GM12892 (cell line): ENCODE measurements around the gene BICC1.

Experiments
- POLR2A ChIP-seq: IDR thresholded peaks from 2 replicates; pipeline ENCODE4 v1.6.1; 2011; ENCODE audit warnings: low read depth, low read length, control low read depth
- POLR2AphosphoS5 ChIP-seq: IDR thresholded peaks from 2 replicates; pipeline ENCODE4 v1.6.1; 2011; ENCODE audit warnings: low read depth, low read length, control low read depth

DNA sequence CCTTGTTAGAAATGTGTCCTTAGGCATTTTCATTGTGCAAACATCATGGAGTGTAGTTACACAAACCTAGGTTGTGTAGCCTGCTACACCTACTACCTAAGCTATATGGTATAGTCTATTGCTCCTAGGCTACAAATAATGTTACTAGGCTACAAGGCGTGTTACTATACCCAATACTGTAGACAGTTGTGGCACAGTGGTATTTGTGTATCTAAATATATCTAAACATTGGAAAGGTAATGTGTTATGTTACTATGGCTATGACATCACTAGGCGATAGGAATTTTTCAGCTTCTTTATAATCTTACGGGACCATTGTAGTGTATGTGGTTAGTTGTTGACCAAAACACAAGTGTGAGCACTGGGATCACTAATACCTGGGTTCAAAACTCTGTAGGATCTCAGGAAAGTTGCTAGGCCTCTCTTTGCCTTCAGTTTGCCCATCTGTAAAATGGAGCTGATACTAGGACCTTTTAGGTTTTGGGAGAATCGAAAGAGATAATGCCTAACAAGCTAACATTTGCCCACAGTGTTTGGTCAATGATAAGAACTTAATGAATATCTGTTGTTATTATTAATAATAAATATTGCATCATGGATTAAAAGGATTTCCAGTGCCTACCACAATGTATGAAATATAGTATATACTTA is 2.7 kb downstream of the BICC1 start:
- TF ChIP-seq POLR2A, result no peak
- TF ChIP-seq POLR2AphosphoS5, result no peak
